IMR-90 (cell line): Measurements from ENCODE around the gene RBFOX2. TPM values are rescaled to one million over a fixed set of nuclear protein-coding genes. Genes with fewer than 3 reads are reported as not detected.

ENCODE experiments used
- ATAC-seq: fragments of 200-7000 bp; cut with Tn5 transposase; 2 replicates; pipeline ENCODE4 v1.9.1; 2020; ENCODE audit warnings: low read depth, mild to moderate bottlenecking, moderate library complexity
- BruUV-seq: library from RNA; stranded (reverse); fragments of 400-500 nt; replicated peaks from 2 replicates; lab custom pipeline; 2021; lab: Mats Ljungman, UMichigan
- CTCF ChIA-PET: fragments of 300-600 bp; formaldehyde crosslinking; extraction: SDS; loops from one replicate; lab custom pipeline; 2021; ENCODE audit warnings: antibody characterized with exemption; lab: Yijun Ruan, JAX
- POLR2A ChIA-PET: fragments of 300-600 bp; sonication (Branson Sonifier 250); formaldehyde crosslinking; loops from one replicate; lab custom pipeline; 2022; ENCODE audit warnings: antibody characterized with exemption; ENCODE audit not compliant: unreplicated experiment; lab: Charles Lee
- DNase-seq: peaks from one replicate; pipeline ENCODE4 v3.0.0; 2013
- H2AFZ ChIP-seq: replicated peaks from 2 replicates; pipeline ENCODE3; 2013; ENCODE audit warnings: low read length, mild to moderate bottlenecking; ENCODE audit not compliant: poor library complexity
- H2AK5ac ChIP-seq: 2 replicates; pipeline ENCODE4 v1.6.1; 2013; ENCODE audit warnings: low read depth, low read length, inconsistent platforms
- H2AK9ac ChIP-seq: replicated peaks from 2 replicates; pipeline ENCODE3; 2013; ENCODE audit warnings: mild to moderate bottlenecking, low read depth, low read length, moderate library complexity; ENCODE audit not compliant: poor library complexity
- H2BK120ac ChIP-seq: 2 replicates; pipeline ENCODE4 v1.6.1; 2013; ENCODE audit warnings: low read depth, low read length, inconsistent platforms
- H2BK15ac ChIP-seq: 3 replicates; pipeline ENCODE4 v1.6.1; 2013; ENCODE audit warnings: low read depth, low read length, inconsistent platforms
- H2BK20ac ChIP-seq: 2 replicates; pipeline ENCODE4 v1.6.1; 2013; ENCODE audit warnings: low read depth, mild to moderate bottlenecking, inconsistent platforms, low read length, moderate library complexity
- H2BK5ac ChIP-seq: 2 replicates; pipeline ENCODE4 v1.6.1; 2013; ENCODE audit warnings: mild to moderate bottlenecking, low read depth, low read length, inconsistent platforms; ENCODE audit not compliant: poor library complexity, severe bottlenecking
- H3K14ac ChIP-seq: replicated peaks from 2 replicates; pipeline ENCODE4 v1.6.1; 2013; ENCODE audit warnings: low read depth, low read length, inconsistent platforms
- H3K18ac ChIP-seq: 2 replicates; pipeline ENCODE4 v1.6.1; 2013; ENCODE audit warnings: low read depth, low read length, control low read depth
- H3K23ac ChIP-seq: 2 replicates; pipeline ENCODE4 v1.6.1; 2013; ENCODE audit warnings: low read depth, low read length, inconsistent platforms
- H3K27ac ChIP-seq: 2 replicates; pipeline ENCODE4 v1.5.1; 2013; ENCODE audit warnings: mild to moderate bottlenecking, control low read depth, low read length; ENCODE audit not compliant: insufficient read depth
- H3K27me3 ChIP-seq: 2 replicates; pipeline ENCODE4 v1.6.1; 2013; ENCODE audit warnings: low read length; ENCODE audit not compliant: control insufficient read depth, insufficient read depth
- H3K36me3 ChIP-seq: 2 replicates; pipeline ENCODE4 v1.6.1; 2013; ENCODE audit warnings: low read length, mixed read lengths; ENCODE audit not compliant: control insufficient read depth, insufficient read depth
- H3K4ac ChIP-seq: 2 replicates; pipeline ENCODE4 v1.6.1; 2013; ENCODE audit warnings: low read depth, low read length, inconsistent platforms
- H3K4me1 ChIP-seq: 2 replicates; pipeline ENCODE4 v1.6.1; 2013; ENCODE audit warnings: low read length, mixed read lengths; ENCODE audit not compliant: control insufficient read depth, insufficient read depth
- H3K4me2 ChIP-seq: 2 replicates; pipeline ENCODE4 v1.6.1; 2013; ENCODE audit warnings: low read depth, mild to moderate bottlenecking, control low read depth, low read length, moderate library complexity
- H3K4me3 ChIP-seq: 2 replicates; pipeline ENCODE4 v1.5.1; 2013; ENCODE audit warnings: low read depth, mild to moderate bottlenecking, control low read depth, low read length, moderate library complexity; ENCODE audit not compliant: insufficient read depth
- H3K56ac ChIP-seq: 2 replicates; pipeline ENCODE4 v1.6.1; 2013; ENCODE audit warnings: low read length, inconsistent platforms; ENCODE audit not compliant: insufficient read depth; ENCODE audit errors: extremely low read depth
- H3K79me1 ChIP-seq, 2 experiments: 2 replicates each; pipeline ENCODE4 v1.6.1; 2013; ENCODE audit warnings: low read length in 2 of 2, inconsistent platforms in 1 of 2, low read depth in 1 of 2
- H3K9ac ChIP-seq: 2 replicates; pipeline ENCODE4 v1.6.1; 2013; ENCODE audit warnings: low read depth, low read length, control low read depth
- H3K9me1 ChIP-seq: 2 replicates; pipeline ENCODE4 v1.6.1; 2013; ENCODE audit warnings: low read length, inconsistent platforms; ENCODE audit not compliant: insufficient read depth
- H3K9me3 ChIP-seq: 2 replicates; pipeline ENCODE4 v1.6.1; 2013; ENCODE audit warnings: low read length; ENCODE audit not compliant: control insufficient read depth, insufficient read depth
- H4K20me1 ChIP-seq: 2 replicates; pipeline ENCODE4 v1.6.1; 2013; ENCODE audit warnings: low read length, inconsistent platforms; ENCODE audit not compliant: insufficient read depth
- H4K5ac ChIP-seq: 2 replicates; pipeline ENCODE4 v1.6.1; 2013; ENCODE audit warnings: mild to moderate bottlenecking, low read depth, low read length, control low read depth
- H4K8ac ChIP-seq, 2 experiments: 2 replicates each; pipeline ENCODE4 v1.6.1; 2013; ENCODE audit warnings: low read depth in 2 of 2, low read length in 2 of 2, control low read depth in 1 of 2, inconsistent platforms in 1 of 2
- H4K91ac ChIP-seq: 2 replicates; pipeline ENCODE4 v1.6.1; 2013; ENCODE audit warnings: low read depth, low read length, inconsistent platforms; ENCODE audit not compliant: insufficient read depth
- BHLHE40 ChIP-seq: fragments of 150-350 bp; IDR thresholded peaks from 2 replicates; pipeline ENCODE4 v1.6.1; 2016; ENCODE audit warnings: mild to moderate bottlenecking, low read depth, low read length
- CEBPB ChIP-seq: IDR thresholded peaks from 2 replicates; pipeline ENCODE4 v1.6.1; 2012; ENCODE audit warnings: low read depth, low read length, improper control_type of control experiment
- CHD1 ChIP-seq: IDR thresholded peaks from 2 replicates; pipeline ENCODE4 v1.6.1; 2012; ENCODE audit warnings: low read depth, low read length, improper control_type of control experiment
- CTCF ChIP-seq: conservative IDR thresholded peaks from 2 replicates; pipeline ENCODE4 v1.5.1; 2012; ENCODE audit warnings: mild to moderate bottlenecking, low read depth, low read length, improper control_type of control experiment
- ELK1 ChIP-seq: fragments of 150-350 bp; IDR thresholded peaks from 2 replicates; pipeline ENCODE4 v1.6.1; 2016; ENCODE audit warnings: low read depth, mild to moderate bottlenecking, low read length, moderate library complexity, borderline replicate concordance
- MAZ ChIP-seq: IDR thresholded peaks from 2 replicates; pipeline ENCODE4 v1.6.1; 2012; ENCODE audit warnings: low read depth, mild to moderate bottlenecking, low read length, improper control_type of control experiment, moderate library complexity, borderline replicate concordance
- MXI1 ChIP-seq: IDR thresholded peaks from 2 replicates; pipeline ENCODE4 v1.6.1; 2012; ENCODE audit warnings: low read depth, mild to moderate bottlenecking, low read length, moderate library complexity, borderline replicate concordance
- NFE2L2 ChIP-seq: fragments of 150-350 bp; IDR thresholded peaks from 2 replicates; pipeline ENCODE4 v1.6.1; 2016; ENCODE audit warnings: low read depth, mild to moderate bottlenecking, low read length
- POLR2A ChIP-seq: IDR thresholded peaks from 2 replicates; pipeline ENCODE4 v1.6.1; 2012; ENCODE audit warnings: mild to moderate bottlenecking, low read depth, low read length
- RAD21 ChIP-seq: IDR thresholded peaks from 2 replicates; pipeline ENCODE4 v1.6.1; 2012; ENCODE audit warnings: low read length, improper control_type of control experiment
- RCOR1 ChIP-seq: IDR thresholded peaks from 2 replicates; pipeline ENCODE4 v1.6.1; 2012; ENCODE audit warnings: mild to moderate bottlenecking, low read length, improper control_type of control experiment; ENCODE audit not compliant: insufficient replicate concordance
- RFX5 ChIP-seq: IDR thresholded peaks from 2 replicates; pipeline ENCODE4 v1.8.0; 2012; ENCODE audit warnings: low read depth, mild to moderate bottlenecking, low read length, moderate library complexity
- SMC3 ChIP-seq: fragments of 150-350 bp; IDR thresholded peaks from 2 replicates; pipeline ENCODE4 v1.6.1; 2016; ENCODE audit warnings: low read depth, mild to moderate bottlenecking, antibody characterized with exemption, low read length, moderate library complexity
- USF2 ChIP-seq: fragments of 150-350 bp; IDR thresholded peaks from 2 replicates; pipeline ENCODE4 v1.6.1; 2017; ENCODE audit warnings: mild to moderate bottlenecking, antibody characterized with exemption, low read length, low read depth
- WGBS, 2 experiments: methylation state at CpG; one replicate each; pipeline versions ENCODE4 v1.1.5 to v1.1.7; 2013; ENCODE audit warnings: missing lambda C conversion rate in 2 of 2; ENCODE audit not compliant: insufficient read length in 1 of 2; ENCODE audit errors: extremely low coverage in 2 of 2; 5-methylcytosine and 5-hydroxymethylcytosine counted together
- dilution Hi-C: fragments of 300-500 bp; cut with HindIII; formaldehyde crosslinking; loops from one replicate; pipeline ENCODE4 v1.14.3; 2018; ENCODE audit warnings: low sequenced_read_pairs; ENCODE audit not compliant: unreplicated experiment
- in situ Hi-C: fragments of 300-500 bp; cut with MboI; formaldehyde crosslinking; loops from 3 replicates; pipeline ENCODE4 v1.14.3; 2019; ENCODE audit warnings: low sequenced_read_pairs, inconsistent platforms, mixed read lengths
- intact Hi-C: fragments of 100-400 bp; cut with micrococcal nuclease; formaldehyde crosslinking; loops from 2 replicates; pipeline ENCODE4 v1.10.0; 2022
- polyA plus RNA-seq, 3 experiments: library from polyadenylated mRNA; depleted of rRNA; stranded (reverse); fragments of >200 nt; gene quantifications; 2 replicates each; pipeline ENCODE4 v1.2.3, GENCODE V29; 2012; ENCODE audit warnings: low replicate concordance in 1 of 3
- total RNA-seq: library from RNA; depleted of rRNA; stranded (reverse); fragments of >200 nt; gene quantifications from 2 replicates; pipeline ENCODE4 v1.2.3, GENCODE V29; 2012

The RBFOX2 gene
- total and polyA plus RNA-seq, 2 of the 4 experiments (the other 2 are of a cell fraction) = 146 to 178 TPM

- no peak overlapping the region for H2BK5ac ChIP-seq
- no peak overlapping the region for H2BK20ac ChIP-seq
- no peaks in the 10 kb centered on the region for H3K27me3 ChIP-seq
- POLR2A ChIA-PET = no interaction called here
- ATAC-seq (no peak), DNase-seq (no peak)
- H3K36me3 ChIP-seq = no peaks in the 10 kb centered on the region
- in situ Hi-C loops = no loop called here
- peaks cover 10% of the 10 kb centered on the region for H3K4me1 ChIP-seq
- intact Hi-C loops = no loop called here
- H3K4me2 ChIP-seq = no peak overlapping the region
- H3K14ac ChIP-seq = no peak overlapping the region
- H4K20me1 ChIP-seq = peaks cover 43% of the 10 kb centered on the region
- H3K23ac ChIP-seq = no peak overlapping the region
- H3K9me1 ChIP-seq = peaks cover 12% of the 10 kb centered on the region
- CTCF ChIA-PET = interaction anchor here (0.9 kb wide), 1 partner anchor 10 kb away, joined by 4 read pairs; no protein-coding TSS in a partner anchor
- WGBS, 2 experiments = no CpG with 5 or more reads among the region's 1 CpG
- dilution Hi-C loops = no loop called here
- no peak overlapping the region for H3K56ac ChIP-seq
- no TSS peak for BruUV-seq
- no peak overlapping the region for H2AFZ ChIP-seq
- no peak overlapping the region for H3K27ac ChIP-seq
- H3K9me3 ChIP-seq = no peaks in the 10 kb centered on the region
- H3K18ac ChIP-seq = no peak overlapping the region
- no peak overlapping the region for H2BK15ac ChIP-seq
- no peak overlapping the region for H4K91ac ChIP-seq
- no peak overlapping the region for H2BK120ac ChIP-seq
- TF ChIP-seq SMC3 (no peak), MXI1 (no peak), CTCF (no peak), BHLHE40 (no peak), RAD21 (no peak), USF2 (no peak), ELK1 (no peak), POLR2A (no peak), CHD1 (no peak), CEBPB (no peak), NFE2L2 (no peak), MAZ (no peak), RFX5 (no peak), RCOR1 (no peak)
- no peak overlapping the region for H3K4ac ChIP-seq
- H4K5ac ChIP-seq = no peak overlapping the region
- H2AK9ac ChIP-seq = no peak overlapping the region
- H3K79me1 ChIP-seq = peaks cover 30 to 86% of the 10 kb centered on the region in 2 experiments
- no peak overlapping the region for H3K9ac ChIP-seq
- no peak overlapping the region for H2AK5ac ChIP-seq
- H3K4me3 ChIP-seq = no peak overlapping the region
- H4K8ac ChIP-seq = no peak overlapping the region
Measured at GRCh38 chr22:35912658-35913057, 116.0 kb downstream of the RBFOX2 start.
